ENCODE measurements around the gene BMAL2.

The BMAL2 gene

DNA sequence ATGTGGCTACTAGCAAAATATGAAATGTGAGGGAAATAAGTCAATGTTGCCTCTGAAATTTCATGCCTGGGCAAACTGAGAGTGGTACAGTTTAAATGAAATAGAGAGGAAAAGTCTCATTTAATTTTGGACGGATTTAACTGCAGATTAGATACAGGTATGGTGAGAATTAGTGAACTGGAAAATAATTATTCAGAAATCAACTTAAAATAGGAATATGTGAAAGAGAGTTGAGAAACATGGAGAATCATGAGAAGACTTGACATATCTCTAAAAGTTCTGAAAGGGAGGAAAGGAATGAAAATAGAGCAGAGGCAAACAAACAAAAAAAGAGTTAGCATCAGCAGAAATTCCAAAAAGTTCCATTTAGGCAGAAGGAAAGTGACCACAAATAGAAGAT, 33.5 kb upstream of the BMAL2 start:
- H3K36me3 ChIP-seq (ENCODE audit: control insufficient read depth, low read depth, low read length), result peaks cover 6% of the 10 kb centered on the region
- H3K4me1 ChIP-seq (ENCODE audit: control insufficient read depth, low read depth, low read length), result no peaks in the 10 kb centered on the region
- H3K9ac ChIP-seq (ENCODE audit: low read length), result no peak overlapping the region
- no peaks in the 10 kb centered on the region for H3K27me3 ChIP-seq (ENCODE audit: control insufficient read depth, insufficient read depth, low read length)
- no peak overlapping the region for H3K4me3 ChIP-seq (ENCODE audit: low read length)
- H3K9me3 ChIP-seq (ENCODE audit: control insufficient read depth, low read depth, low read length), result peaks cover 3% of the 10 kb centered on the region
- H3K27ac ChIP-seq (ENCODE audit: low read length), result no peak overlapping the region

DNA sequence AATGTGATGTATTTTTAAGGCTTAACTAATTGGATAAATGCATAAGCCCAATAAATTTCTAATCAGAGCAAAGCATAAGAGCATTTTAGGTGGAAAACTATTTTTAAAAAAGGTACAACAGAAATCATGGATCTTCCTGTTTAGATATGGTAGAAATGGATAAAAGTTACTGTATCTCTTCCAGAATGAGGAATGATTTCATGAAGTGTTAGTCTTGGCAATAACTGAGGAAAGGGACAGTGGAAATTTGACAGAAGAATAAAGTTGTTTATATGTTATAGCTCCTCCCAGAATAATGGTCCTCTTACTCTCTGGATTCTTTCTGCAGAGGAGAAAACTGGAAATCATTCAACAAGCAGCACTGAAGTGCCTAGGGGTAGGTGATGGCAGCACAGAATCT, 32.4 kb upstream of the BMAL2 start:
- Histone ChIP-seq H3K9ac (ENCODE audit: low read length) (no peak overlapping the region), H3K27ac (ENCODE audit: low read length) (no peak overlapping the region), H3K4me3 (ENCODE audit: low read length) (no peak overlapping the region), H3K36me3 (ENCODE audit: control insufficient read depth, low read depth, low read length) (peaks cover 6% of the 10 kb centered on the region), H3K4me1 (ENCODE audit: control insufficient read depth, low read depth, low read length) (no peaks in the 10 kb centered on the region), H3K9me3 (ENCODE audit: control insufficient read depth, low read depth, low read length) (peaks cover 3% of the 10 kb centered on the region), H3K27me3 (ENCODE audit: control insufficient read depth, insufficient read depth, low read length) (no peaks in the 10 kb centered on the region)

DNA sequence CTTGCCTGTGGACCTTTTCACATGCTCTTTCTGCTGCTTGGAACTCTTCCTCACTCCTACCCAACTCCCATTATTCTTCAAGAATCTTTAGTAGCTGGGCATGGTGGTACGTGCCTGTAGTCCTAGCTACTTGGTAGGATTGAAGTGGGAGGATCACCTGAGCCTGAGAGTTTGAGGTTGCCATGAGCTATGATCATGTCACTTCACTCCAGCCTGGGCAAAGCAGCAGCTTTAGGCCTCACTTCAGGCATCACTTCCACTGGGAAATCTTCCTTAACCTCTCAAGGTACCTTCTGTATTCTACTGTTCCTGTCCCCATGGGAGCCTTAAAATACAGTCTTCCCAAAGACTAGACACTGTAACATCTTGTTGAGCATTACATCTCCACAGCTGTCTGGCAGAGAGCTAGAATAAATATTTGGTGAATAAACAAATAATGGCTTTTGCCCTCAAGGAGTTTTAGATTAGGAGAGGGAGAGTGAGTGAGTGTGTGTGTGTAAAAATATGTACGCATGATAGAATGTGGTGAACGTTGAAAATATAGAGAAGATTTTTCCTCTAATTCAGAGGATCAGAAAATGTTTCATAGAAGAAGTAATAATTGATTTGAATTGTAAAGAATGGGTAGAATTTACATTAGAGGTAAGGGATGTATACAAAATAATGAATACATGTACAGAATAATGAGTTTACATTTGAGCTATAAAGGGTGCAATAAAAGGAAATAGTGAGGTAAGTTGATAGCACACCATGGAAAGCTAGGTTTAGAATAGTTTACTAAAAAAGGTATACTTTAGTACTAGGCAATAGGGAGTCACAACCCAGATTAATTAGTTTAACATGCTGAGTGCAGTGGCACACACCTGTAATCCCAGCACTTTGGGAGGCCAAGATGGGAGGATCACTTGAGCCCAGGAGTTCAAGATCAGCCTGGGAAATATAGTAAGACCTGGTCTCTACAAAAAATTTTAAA, 29.2 kb upstream of the BMAL2 start:
- Histone ChIP-seq H3K4me1 (ENCODE audit: control insufficient read depth, low read depth, low read length) (no peaks in the 10 kb centered on the region), H3K9me3 (ENCODE audit: control insufficient read depth, low read depth, low read length) (peaks cover 3% of the 10 kb centered on the region), H3K27me3 (ENCODE audit: control insufficient read depth, insufficient read depth, low read length) (no peaks in the 10 kb centered on the region), H3K36me3 (ENCODE audit: control insufficient read depth, low read depth, low read length) (peaks cover 6% of the 10 kb centered on the region), H3K4me3 (ENCODE audit: low read length) (no peak overlapping the region), H3K9ac (ENCODE audit: low read length) (no peak overlapping the region), H3K27ac (ENCODE audit: low read length) (no peak overlapping the region)

DNA sequence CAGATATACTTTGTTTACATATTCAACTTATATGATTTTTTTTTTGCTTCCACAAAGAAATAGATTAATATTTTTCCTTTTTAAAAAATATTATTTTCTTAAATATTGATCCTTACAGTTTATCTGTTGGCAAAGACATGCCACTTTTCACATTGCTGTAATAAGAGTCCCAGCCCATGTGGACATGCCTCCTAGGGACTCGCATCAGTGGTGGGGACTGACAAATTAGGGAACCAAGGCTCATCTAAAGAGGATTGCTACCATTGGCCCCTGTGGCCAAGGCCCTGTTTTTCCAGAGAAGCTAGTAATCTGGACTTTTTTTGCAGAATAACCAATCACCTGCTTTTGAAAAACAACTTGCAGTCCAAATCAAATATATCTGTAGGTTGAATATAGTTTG, 27.8 kb upstream of the BMAL2 start:
- Histone ChIP-seq H3K27ac (ENCODE audit: low read length) (no peak overlapping the region), H3K27me3 (ENCODE audit: control insufficient read depth, insufficient read depth, low read length) (no peaks in the 10 kb centered on the region), H3K4me3 (ENCODE audit: low read length) (no peak overlapping the region), H3K9me3 (ENCODE audit: control insufficient read depth, low read depth, low read length) (no peaks in the 10 kb centered on the region), H3K4me1 (ENCODE audit: control insufficient read depth, low read depth, low read length) (no peaks in the 10 kb centered on the region), H3K9ac (ENCODE audit: low read length) (no peak overlapping the region), H3K36me3 (ENCODE audit: control insufficient read depth, low read depth, low read length) (peaks cover 16% of the 10 kb centered on the region)

DNA sequence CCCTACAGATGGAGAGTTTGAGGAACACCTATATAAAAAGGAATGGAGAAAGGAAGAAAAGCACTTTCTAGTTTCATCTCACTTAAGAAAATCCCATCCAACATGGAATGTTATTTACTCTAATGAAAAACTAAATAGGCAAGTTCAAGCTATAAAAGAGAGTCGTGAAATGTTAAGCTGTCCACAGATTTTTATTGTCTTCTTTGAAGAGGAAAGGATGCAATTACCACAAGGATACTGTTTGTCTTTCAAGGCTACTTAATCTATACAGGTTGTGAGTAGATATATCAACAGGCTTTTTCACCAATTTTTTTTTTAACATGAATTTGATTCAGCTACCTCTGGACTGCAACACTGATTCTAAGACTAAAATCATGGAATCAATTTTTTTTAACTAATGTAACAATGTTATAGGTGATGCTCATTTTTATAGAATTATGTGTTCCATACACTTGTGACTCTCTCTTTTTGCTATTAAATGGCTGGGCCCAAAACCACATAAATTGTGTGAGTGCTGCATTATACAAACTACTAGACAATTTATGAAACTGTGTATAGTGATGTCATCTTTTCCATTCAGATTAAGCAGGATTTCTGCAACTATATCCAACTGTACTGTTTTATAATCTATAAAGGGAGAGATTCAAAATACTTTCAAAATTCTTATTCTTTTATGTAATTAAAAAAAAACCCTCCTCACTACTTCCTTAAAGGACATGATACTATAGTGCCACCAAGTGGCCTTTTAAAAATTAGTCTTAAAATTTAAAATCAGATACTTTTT, 26.8 kb upstream of the BMAL2 start:
- Histone ChIP-seq H3K4me1 (ENCODE audit: control insufficient read depth, low read depth, low read length) (no peaks in the 10 kb centered on the region), H3K4me3 (ENCODE audit: low read length) (no peak overlapping the region), H3K9ac (ENCODE audit: low read length) (no peak overlapping the region), H3K27me3 (ENCODE audit: control insufficient read depth, insufficient read depth, low read length) (no peaks in the 10 kb centered on the region), H3K27ac (ENCODE audit: low read length) (no peak overlapping the region), H3K9me3 (ENCODE audit: control insufficient read depth, low read depth, low read length) (no peaks in the 10 kb centered on the region), H3K36me3 (ENCODE audit: control insufficient read depth, low read depth, low read length) (peaks cover 14% of the 10 kb centered on the region)

DNA sequence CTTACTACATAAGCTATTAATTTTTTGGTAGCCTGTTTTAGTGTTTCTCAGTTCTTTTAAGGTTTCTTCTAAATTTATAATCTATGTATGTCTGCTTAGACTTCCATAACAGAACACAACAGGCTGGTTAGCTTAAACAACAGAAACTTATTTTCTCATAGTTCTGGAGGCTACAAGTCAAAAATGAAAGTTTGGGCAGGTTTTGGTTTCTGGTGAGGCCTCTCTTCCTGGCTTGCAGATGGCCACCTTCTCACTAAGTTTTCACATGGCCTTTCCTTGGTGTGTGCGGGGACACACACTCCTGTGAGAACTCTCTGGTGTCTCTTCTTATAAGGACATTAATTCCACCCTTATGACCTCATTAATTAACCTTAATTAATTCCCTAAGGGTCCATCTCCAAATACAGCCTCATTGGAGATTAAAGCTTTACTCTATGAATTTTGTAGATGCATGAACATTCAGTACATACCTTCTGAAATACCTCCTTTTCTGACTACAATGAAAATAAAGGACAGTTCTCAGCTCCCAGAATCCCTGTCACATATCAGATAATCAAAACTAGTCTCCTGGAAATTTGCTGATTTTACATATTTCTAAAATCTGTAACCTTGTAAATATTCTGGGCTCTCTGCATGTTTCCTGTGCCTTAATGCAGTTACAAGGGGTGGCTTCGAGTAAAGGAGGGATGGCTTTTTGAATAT, 23.2 kb upstream of the BMAL2 start:
- peaks cover 16% of the 10 kb centered on the region for H3K36me3 ChIP-seq (ENCODE audit: control insufficient read depth, low read depth, low read length)
- no peaks in the 10 kb centered on the region for H3K4me1 ChIP-seq (ENCODE audit: control insufficient read depth, low read depth, low read length)
- H3K9ac ChIP-seq (ENCODE audit: low read length), result no peak overlapping the region
- no peak overlapping the region for H3K27ac ChIP-seq (ENCODE audit: low read length)
- H3K4me3 ChIP-seq (ENCODE audit: low read length), result no peak overlapping the region
- no peaks in the 10 kb centered on the region for H3K9me3 ChIP-seq (ENCODE audit: control insufficient read depth, low read depth, low read length)
- H3K27me3 ChIP-seq (ENCODE audit: control insufficient read depth, insufficient read depth, low read length), result no peaks in the 10 kb centered on the region

DNA sequence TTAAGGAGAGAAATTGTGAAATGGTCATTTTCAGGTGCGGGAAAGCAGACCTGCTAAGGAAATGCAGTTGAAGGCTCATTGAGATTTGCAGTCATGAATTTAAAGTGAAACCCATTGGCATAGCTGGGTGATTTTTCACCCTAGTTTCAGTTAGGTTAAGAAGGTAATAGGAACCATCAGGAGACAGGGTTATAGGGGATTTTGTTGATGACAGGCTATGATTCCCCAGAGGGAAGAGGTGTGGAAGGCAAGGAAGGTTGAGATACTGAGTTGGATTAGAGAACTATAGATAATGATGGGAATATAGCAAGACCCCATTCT, 22.7 kb upstream of the BMAL2 start:
- Histone ChIP-seq H3K4me3 (ENCODE audit: low read length) (no peak overlapping the region), H3K9ac (ENCODE audit: low read length) (no peak overlapping the region), H3K9me3 (ENCODE audit: control insufficient read depth, low read depth, low read length) (no peaks in the 10 kb centered on the region), H3K36me3 (ENCODE audit: control insufficient read depth, low read depth, low read length) (peaks cover 19% of the 10 kb centered on the region), H3K27ac (ENCODE audit: low read length) (no peak overlapping the region), H3K4me1 (ENCODE audit: control insufficient read depth, low read depth, low read length) (no peaks in the 10 kb centered on the region), H3K27me3 (ENCODE audit: control insufficient read depth, insufficient read depth, low read length) (no peaks in the 10 kb centered on the region)

DNA sequence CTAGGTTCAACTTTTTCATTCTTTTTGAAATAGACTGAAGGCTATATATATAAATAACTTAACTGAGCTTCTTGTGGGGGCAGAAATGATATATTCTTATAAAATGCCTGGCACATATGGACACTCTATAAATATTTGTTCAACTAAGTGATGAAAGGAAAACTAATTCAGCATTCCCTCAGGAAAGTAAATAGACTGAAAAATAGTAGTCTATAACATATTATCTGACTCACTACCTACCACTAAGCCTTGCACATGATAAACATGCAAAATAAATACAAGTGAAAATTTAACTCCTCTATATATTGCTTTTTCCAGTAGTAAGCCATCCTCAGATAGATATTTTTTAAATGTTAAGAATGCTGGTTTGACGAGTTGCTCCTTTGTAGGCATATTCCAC, 15.7 kb upstream of the BMAL2 start:
- H3K4me1 ChIP-seq (ENCODE audit: control insufficient read depth, low read depth, low read length), result peaks cover 9% of the 10 kb centered on the region
- no peaks in the 10 kb centered on the region for H3K9me3 ChIP-seq (ENCODE audit: control insufficient read depth, low read depth, low read length)
- no peak overlapping the region for H3K9ac ChIP-seq (ENCODE audit: low read length)
- no peaks in the 10 kb centered on the region for H3K27me3 ChIP-seq (ENCODE audit: control insufficient read depth, insufficient read depth, low read length)
- no peak overlapping the region for H3K27ac ChIP-seq (ENCODE audit: low read length)
- H3K4me3 ChIP-seq (ENCODE audit: low read length), result no peak overlapping the region
- H3K36me3 ChIP-seq (ENCODE audit: control insufficient read depth, low read depth, low read length), result peaks cover 24% of the 10 kb centered on the region

DNA sequence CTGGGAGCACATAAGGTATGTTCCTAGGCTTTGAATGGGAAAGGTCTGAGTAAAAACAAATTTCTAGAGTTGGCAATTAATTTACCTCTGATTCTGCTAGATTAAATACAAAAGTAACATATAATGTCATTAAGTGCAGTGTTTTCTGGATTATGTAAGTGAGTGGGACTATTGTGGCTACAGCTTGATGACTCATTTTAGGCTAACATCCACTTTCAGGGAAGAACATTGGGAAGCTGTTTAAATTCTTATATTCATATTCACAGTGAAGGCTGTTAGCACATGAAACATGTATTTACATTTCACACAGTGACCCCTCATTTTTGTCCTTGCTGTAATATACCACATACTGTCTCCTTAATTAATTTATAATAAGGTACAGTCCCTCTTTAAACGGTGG, 13.2 kb upstream of the BMAL2 start:
- no peaks in the 10 kb centered on the region for H3K9me3 ChIP-seq (ENCODE audit: control insufficient read depth, low read depth, low read length)
- no peak overlapping the region for H3K27ac ChIP-seq (ENCODE audit: low read length)
- no peak overlapping the region for H3K4me3 ChIP-seq (ENCODE audit: low read length)
- H3K9ac ChIP-seq (ENCODE audit: low read length), result no peak overlapping the region
- peaks cover 9% of the 10 kb centered on the region for H3K4me1 ChIP-seq (ENCODE audit: control insufficient read depth, low read depth, low read length)
- peaks cover 34% of the 10 kb centered on the region for H3K36me3 ChIP-seq (ENCODE audit: control insufficient read depth, low read depth, low read length)
- no peaks in the 10 kb centered on the region for H3K27me3 ChIP-seq (ENCODE audit: control insufficient read depth, insufficient read depth, low read length)

DNA sequence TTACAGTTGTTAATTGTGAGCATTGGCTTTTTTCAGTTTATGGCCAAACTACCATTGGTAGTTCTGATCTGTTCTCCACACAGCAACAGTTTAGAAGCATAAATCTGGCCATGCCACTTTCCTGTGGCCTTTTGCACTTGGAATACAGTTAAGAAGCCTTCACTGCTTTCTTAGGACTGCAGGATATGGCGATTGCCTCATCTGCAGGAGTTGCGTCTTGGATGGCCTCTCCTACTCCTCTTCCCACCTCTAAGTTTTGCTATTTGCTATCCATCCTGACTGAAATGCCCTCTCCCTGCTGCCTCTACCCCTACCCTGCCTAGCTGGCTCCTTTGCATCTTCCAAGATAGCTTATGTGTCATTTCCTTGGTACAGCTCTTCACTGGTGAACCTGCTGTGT, 12.8 kb upstream of the BMAL2 start:
- no peak overlapping the region for H3K9ac ChIP-seq (ENCODE audit: low read length)
- H3K36me3 ChIP-seq (ENCODE audit: control insufficient read depth, low read depth, low read length), result peaks cover 31% of the 10 kb centered on the region
- H3K4me1 ChIP-seq (ENCODE audit: control insufficient read depth, low read depth, low read length), result peaks cover 9% of the 10 kb centered on the region
- H3K9me3 ChIP-seq (ENCODE audit: control insufficient read depth, low read depth, low read length), result no peaks in the 10 kb centered on the region
- H3K4me3 ChIP-seq (ENCODE audit: low read length), result no peak overlapping the region
- H3K27me3 ChIP-seq (ENCODE audit: control insufficient read depth, insufficient read depth, low read length), result no peaks in the 10 kb centered on the region
- no peak overlapping the region for H3K27ac ChIP-seq (ENCODE audit: low read length)

DNA sequence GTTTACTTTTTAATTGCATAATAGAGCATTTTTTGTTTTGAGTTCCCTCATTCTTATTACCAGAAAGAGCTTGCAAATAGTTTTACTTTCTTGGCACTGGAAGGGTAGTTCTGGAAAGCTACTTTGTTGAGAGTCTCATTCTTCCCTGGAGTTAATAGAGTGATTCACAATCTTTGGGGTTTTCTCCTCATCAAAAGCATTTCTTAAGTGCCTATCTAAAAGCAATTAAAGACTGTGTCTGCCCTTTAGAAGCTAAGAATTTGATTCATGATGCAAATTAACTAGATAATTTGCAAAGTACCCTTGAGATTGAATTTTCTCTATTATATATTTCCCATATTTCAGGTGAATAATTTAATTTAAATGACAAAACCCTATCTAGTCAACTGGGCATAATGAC, 8.1 kb upstream of the BMAL2 start:
- Histone ChIP-seq H3K9me3 (ENCODE audit: control insufficient read depth, low read depth, low read length) (no peaks in the 10 kb centered on the region), H3K36me3 (ENCODE audit: control insufficient read depth, low read depth, low read length) (peaks cover 15% of the 10 kb centered on the region), H3K27me3 (ENCODE audit: control insufficient read depth, insufficient read depth, low read length) (no peaks in the 10 kb centered on the region), H3K9ac (ENCODE audit: low read length) (no peak overlapping the region), H3K4me1 (ENCODE audit: control insufficient read depth, low read depth, low read length) (peaks cover 5% of the 10 kb centered on the region), H3K27ac (ENCODE audit: low read length) (no peak overlapping the region), H3K4me3 (ENCODE audit: low read length) (no peak overlapping the region)
